Measurements from ENCODE around the gene CNOT10.
A peak's percentile ranks its signal among the peaks of the same experiment; 100 is the strongest.
"Not testable (repeated sequence)": the region's sequence is repeated elsewhere in the genome, so short reads cannot be mapped to it uniquely, and the experiment has no call there.

CNOT10 gene

DNA sequence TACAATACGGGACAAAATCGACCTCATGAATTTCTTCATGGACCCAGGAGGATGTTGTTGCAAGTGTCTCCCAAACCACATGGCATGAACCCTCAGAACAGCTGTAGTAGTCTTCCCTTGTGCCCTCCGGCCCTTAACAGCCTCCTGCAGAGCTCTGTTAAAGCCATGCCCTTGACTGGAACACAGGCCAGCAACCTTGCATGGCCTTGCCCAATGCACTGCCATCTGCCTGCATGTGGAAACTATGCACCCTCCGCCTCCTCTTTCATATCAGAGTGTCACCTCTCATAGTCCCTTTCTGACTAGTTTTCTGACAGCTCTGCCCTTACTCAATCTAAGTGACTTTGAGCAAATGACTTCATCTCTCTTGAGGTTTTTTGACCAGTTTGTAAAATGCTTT, 93.4 kb downstream of the CNOT10 start:
- DNase-seq, result no peak

- DNase-seq, result no peak
These were observed 95.2 kb downstream of the CNOT10 start for GRCh38 chr3:32780071-32780734.

GRCh38 chr3:32780735-32781210, 95.8 kb downstream of the CNOT10 start:
- no peak for DNase-seq

DNA sequence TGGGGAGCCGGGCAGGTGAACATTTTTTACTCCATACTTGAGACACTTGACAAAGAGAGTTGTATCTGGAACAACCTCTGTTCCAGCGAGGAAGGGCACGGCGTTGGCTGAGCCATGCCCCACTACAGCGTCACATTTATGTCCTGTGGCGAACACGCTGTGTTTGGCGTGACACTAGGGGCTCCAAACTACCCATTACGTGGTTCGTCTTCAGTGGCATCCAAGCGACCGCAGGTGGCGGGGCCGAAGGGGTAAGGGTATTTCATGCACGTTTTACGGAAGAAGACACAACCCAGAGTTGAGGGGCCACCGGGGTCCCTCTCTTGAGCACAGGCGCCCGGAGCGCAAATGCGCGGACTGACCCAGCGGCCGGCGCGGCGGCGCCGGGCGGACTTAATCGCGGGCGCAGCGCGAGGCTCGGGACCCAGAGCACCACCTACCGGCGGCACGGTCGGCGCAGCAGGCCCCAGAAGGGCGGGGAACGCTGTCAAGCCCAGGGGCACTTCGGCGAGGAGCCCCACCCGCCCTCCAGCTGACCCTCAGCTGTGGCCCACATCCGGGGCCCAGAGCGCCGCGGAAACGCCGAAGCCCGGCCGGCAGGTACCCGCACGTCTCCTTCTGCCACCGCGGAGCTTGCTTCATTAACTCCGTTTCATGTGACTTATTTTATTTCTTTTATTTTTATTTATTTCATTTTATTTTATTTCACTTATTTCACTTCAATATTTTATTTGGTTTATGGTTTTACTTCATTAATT, 96.4 kb downstream of the CNOT10 start:
- peak; percentile 66 for DNase-seq

DNA sequence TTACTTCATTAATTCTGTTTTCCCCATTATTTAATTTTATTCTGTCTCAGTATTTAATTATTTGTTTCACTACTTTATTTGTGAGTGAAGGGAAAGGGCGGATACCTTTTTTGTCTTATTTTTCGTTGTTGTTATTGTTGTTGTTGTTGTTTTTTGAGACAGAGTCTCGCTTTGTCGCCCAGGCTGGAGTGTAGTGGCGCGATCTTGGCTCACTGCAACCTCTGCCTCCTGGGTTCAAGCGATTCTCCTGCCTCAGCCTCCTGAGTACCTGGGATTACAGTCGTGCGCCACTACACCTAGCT, 96.9 kb downstream of the CNOT10 start:
- not testable (repeated sequence) for DNase-seq

DNA sequence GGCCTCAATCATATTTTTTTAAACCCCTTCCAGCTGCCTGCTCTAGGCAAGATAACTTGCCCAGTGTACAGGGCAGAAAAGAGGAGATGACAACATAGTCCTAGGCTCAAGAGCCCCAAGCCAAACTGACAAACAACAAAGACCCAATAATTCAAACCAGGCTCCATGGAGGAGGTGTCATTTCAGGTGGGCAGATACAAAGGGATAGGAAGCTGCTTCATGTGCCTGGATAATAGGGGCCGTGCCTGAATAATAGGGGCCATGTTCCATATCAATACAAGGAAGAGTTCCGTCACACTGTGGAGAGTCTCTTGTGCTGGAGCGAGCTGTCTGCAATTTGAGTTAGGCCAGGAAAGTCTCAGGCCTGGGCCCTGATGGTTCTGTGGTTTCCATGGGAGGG, 97.4 kb downstream of the CNOT10 start:
- no peak for DNase-seq

DNA sequence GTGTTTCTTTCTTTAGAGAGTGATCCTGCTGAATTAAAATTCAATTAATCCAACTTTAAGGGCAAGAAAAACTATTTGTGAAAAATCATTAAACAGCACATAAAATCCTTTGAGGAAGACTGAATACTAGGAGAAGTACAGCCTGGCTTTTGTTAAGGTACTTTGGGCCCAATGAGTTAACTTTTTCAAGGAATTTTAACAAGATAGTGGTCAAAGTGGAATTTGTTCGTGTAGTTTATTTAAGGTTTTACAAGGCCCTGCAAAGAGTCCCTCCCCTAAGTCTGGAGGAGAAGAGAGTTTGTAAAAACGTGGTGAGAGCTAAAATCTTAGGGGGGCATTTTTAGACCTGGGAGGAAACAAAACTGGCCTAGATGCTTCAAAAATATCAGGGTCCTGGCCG, 106.8 kb downstream of the CNOT10 start:
- no peak for DNase-seq

GRCh38 chr3:32794487-32795308, 109.7 kb downstream of the CNOT10 start:
- DNase-seq, result no peak

- DNase-seq, result not testable (repeated sequence)
These were observed 111.5 kb downstream of the CNOT10 start for GRCh38 chr3:32796384-32796950.

DNA sequence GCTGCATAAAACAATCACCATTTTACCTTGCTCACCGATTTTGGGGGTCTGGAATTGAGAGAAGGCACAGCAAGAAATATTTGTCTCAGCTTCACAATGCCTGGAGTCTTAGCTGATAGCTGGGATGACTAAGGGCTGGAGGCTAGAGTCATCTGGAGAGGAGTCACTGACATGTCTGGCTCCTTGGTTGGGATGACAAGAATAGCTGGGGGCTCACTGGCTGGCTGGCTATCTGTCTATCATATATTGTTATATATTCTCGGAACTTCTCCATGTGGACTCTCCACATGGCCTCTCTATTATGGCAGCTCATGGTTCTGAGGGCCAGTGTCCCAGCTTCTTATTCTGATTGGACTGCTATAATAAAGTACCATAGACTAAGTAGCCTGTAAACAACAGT, 112.8 kb downstream of the CNOT10 start:
- no peak for DNase-seq

GRCh38 chr3:32801440-32801839, 116.5 kb downstream of the CNOT10 start:
- DNase-seq, result not testable (repeated sequence)

DNA sequence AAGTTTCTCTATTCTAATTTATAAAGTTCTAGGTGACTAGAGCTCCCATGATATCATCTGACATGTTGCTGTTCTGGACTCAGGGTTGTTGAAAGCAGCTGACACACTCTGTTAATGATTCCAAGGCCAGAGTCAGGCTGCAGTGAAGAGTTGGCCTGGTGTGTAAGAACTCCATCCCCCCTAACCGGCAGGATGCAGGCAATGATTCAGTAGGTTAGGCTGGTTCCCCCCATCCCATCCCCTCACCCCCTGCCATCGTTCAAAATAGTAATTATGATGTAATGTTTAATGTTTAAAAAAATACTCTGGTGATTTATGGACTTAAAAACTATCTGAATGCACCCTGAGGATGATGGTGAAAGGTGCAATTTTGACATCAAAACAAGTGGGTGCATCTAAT, 128.2 kb downstream of the CNOT10 start:
- DNase-seq, result no peak

DNA sequence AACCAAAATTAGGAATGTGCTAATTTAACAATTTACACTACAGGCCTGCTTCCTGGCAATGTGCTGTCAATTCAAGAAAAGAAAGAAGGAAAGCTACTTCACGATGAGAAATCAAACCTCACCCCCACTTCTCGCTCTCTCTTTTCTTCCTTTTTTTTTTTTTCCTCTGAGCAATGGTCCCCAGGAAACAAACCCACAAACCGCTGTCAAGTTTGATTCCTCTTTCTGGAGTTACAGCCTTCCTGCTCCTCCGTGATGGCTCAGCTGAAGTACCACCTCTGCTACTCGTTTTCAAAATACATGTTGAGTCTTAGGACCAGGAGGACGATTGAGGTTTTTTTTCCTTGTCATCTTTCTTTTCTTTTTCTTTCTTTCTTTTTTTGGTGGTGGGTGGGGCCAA, 129.4 kb downstream of the CNOT10 start:
- DNase-seq, result no peak

DNA sequence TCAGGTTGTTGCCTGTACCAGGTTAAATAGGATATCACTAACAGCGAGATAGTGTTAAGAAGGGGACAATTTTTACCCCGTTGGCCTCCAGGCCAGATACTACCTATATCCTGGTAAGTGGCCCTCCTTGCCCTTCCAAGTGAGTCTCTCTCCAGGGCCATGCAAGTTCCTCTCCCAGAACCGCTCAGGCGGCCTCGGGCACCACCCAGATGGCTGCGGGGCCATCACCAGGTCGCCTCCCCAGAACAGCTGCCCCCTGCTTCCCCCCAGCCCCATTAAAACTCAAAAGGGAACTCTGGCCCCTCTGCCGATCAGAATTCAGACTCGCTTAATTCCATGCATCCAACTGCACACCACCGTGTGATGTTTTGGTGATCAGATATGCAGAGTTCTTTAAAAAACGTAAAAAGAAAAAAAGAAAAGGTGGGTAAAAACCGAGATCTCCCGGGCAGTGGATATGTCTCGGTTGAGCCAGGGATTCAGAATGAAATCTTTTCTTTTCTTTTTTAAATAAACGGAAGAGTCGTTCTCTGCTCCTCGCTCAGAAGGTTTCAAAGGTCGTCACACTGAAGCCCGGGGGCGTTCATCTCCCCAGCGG, 131.0 kb downstream of the CNOT10 start:
- no peak for DNase-seq

GRCh38 chr3:32816439-32817256, 131.7 kb downstream of the CNOT10 start:
- DNase-seq, result no peak

- no peak for DNase-seq
These were observed 132.2 kb downstream of the CNOT10 start for GRCh38 chr3:32817257-32817557.

DNA sequence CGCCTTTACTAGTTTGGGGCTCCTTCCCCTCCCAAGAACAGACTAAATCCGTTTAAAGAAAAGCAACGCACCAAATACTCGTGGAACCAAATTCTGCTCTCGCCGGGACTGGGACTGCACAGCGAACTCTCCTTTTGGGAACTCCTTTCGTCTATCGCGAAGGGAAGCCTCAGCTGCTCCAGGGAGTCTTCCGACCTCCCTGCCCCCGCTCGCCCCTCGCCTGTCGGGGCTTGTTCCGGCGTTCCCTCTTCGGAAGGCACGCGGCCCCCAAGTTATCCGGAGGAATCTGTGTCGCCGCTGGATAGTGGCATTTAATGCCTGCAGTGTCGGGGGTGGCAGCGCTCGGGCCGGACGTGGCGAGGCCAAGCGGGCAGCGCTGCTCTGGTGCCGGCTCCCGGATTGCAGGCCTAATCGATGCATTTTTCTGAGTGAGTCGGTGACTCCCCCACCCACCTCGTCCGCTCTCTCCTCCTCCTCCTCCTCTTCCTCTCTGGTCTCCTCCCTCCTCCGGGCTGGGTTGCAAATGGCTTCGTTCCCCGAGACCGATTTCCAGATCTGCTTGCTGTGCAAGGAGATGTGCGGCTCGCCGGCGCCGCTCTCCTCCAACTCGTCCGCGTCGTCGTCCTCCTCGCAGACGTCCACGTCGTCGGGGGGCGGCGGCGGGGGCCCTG, 132.7 kb downstream of the CNOT10 start, which contains the start of gene TRIM71:
TSS of gene TRIM71 (plus strand) at position 440 of the 671 bp plus-strand sequence. CDS start at position 524, 84 bp downstream.
- no peak for DNase-seq

DNA sequence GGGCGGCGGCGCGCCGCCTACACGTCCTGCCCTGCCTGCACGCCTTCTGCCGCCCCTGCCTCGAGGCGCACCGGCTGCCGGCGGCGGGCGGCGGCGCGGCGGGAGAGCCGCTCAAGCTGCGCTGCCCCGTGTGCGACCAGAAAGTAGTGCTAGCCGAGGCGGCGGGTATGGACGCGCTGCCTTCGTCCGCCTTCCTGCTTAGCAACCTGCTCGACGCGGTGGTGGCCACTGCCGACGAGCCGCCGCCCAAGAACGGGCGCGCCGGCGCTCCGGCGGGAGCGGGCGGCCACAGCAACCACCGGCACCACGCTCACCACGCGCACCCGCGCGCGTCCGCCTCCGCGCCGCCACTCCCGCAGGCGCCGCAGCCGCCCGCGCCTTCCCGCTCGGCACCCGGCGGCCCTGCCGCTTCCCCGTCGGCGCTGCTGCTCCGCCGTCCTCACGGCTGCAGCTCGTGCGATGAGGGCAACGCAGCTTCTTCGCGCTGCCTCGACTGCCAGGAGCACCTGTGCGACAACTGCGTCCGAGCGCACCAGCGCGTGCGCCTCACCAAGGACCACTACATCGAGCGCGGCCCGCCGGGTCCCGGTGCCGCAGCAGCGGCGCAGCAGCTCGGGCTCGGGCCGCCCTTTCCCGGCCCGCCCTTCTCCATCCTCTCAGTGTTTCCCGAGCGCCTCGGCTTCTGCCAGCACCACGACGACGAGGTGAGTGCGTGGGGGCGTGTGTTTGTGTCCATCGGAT, 133.4 kb downstream of the CNOT10 start:
- no peak for DNase-seq

DNA sequence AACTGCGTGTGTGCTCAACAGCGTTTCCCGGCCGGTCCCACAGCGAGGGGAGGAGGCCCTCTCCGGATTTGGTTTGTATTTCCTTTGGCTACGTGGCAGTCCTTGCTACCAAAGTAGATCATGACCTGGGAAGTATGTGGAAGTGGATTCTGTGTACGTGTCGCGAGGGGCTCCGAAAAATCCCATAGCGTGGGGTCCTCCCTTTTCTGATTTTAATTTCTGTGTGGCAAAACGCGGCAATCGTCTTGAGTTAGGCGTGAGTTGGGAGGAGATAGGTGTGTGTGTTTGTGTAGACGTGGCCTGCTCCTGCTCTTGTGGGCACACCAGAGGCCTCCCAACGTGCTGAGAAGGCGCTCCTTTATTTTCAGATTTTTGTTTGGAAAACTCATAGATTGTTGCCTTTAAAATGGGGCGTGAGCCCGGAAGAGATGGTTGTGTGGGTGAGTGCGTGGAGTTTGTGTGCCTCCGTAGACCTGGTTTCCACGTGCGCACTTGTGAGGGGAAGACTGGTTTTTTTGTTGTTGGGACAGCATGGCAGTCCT, 134.1 kb downstream of the CNOT10 start:
- no peak for DNase-seq

- DNase-seq, result no peak
These were observed 134.8 kb downstream of the CNOT10 start for GRCh38 chr3:32819551-32820348.

Measured in NK-92 treated with Interleukin-12 subunit alpha and Interleukin-12 subunit beta, amount 100 ng/mL, for 24 hours (cell line).